ENCODE measurements around the gene MYO3B. TPM values are rescaled to one million over a fixed set of nuclear protein-coding genes. Genes with fewer than 3 reads are reported as not detected.

The MYO3B gene
- total and polyA plus RNA-seq, 2 donors from 2014 or later = 3.5 to 6.4 TPM

- intact Hi-C loops (cut with DNase I) = no loop called here
- no peaks in the 10 kb centered on the region for H3K27me3 ChIP-seq (ENCODE audit: control insufficient read depth, insufficient read depth, low read length)
- no peak overlapping the region for H3K4me3 ChIP-seq (ENCODE audit: low read length in 3 of 3)
- H3K9me3 ChIP-seq (ENCODE audit: control insufficient read depth in 2 of 3, insufficient read depth in 1 of 3, low read length in 3 of 3) = no peaks in the 10 kb centered on the region
- no peak for TF ChIP-seq CTCF (IDR thresholded peaks at IDR 0.05; ENCODE audit: borderline replicate concordance, extremely low read depth, insufficient read depth)
- no peak overlapping the region for H3K9ac ChIP-seq (ENCODE audit: low read length in 3 of 3)
- no peak for DNase-seq
- no peaks in the 10 kb centered on the region for H3K36me3 ChIP-seq (ENCODE audit: control insufficient read depth in 2 of 3, insufficient read depth in 3 of 3, low read length in 3 of 3)
- H3K4me1 ChIP-seq (ENCODE audit: control insufficient read depth in 2 of 3, insufficient read depth in 2 of 3, low read depth in 1 of 3, low read length in 3 of 3) = no peaks in the 10 kb centered on the region
- FAIRE-seq = no peak
- no peak overlapping the region for H3K27ac ChIP-seq (ENCODE audit: low read depth in 2 of 2, low read length in 2 of 2)
Measured at GRCh38 chr2:170284205-170284604, 106.3 kb downstream of the MYO3B start.

- FAIRE-seq (no peak), DNase-seq (no peak)
- intact Hi-C loops (cut with DNase I) = no loop called here
- no peaks in the 10 kb centered on the region for H3K4me1 ChIP-seq (ENCODE audit: control insufficient read depth in 2 of 3, insufficient read depth in 2 of 3, low read depth in 1 of 3, low read length in 3 of 3)
- H3K27me3 ChIP-seq (ENCODE audit: control insufficient read depth, insufficient read depth, low read length) = no peaks in the 10 kb centered on the region
- no peak overlapping the region for H3K4me3 ChIP-seq (ENCODE audit: low read length in 3 of 3)
- no peak for TF ChIP-seq CTCF (IDR thresholded peaks at IDR 0.05; ENCODE audit: borderline replicate concordance, extremely low read depth, insufficient read depth)
- H3K9me3 ChIP-seq (ENCODE audit: control insufficient read depth in 2 of 3, insufficient read depth in 1 of 3, low read length in 3 of 3) = peaks cover 0 to 8% (median 2%) of the 10 kb centered on the region in 3 donors
- no peak overlapping the region for H3K27ac ChIP-seq (ENCODE audit: low read depth in 2 of 2, low read length in 2 of 2)
- no peak overlapping the region for H3K9ac ChIP-seq (ENCODE audit: low read length in 3 of 3)
- no peaks in the 10 kb centered on the region for H3K36me3 ChIP-seq (ENCODE audit: control insufficient read depth in 2 of 3, insufficient read depth in 3 of 3, low read length in 3 of 3)
Measured at GRCh38 chr2:170288859-170289258, 110.9 kb downstream of the MYO3B start.

GRCh38 chr2:170291474-170291873 is 113.5 kb downstream of the MYO3B start:
- Histone ChIP-seq H3K4me1 (ENCODE audit: control insufficient read depth in 2 of 3, insufficient read depth in 2 of 3, low read depth in 1 of 3, low read length in 3 of 3) (no peaks in the 10 kb centered on the region), H3K9ac (ENCODE audit: low read length in 3 of 3) (no peak overlapping the region), H3K27ac (ENCODE audit: low read depth in 2 of 2, low read length in 2 of 2) (no peak overlapping the region), H3K27me3 (ENCODE audit: control insufficient read depth, insufficient read depth, low read length) (no peaks in the 10 kb centered on the region), H3K36me3 (ENCODE audit: control insufficient read depth in 2 of 3, insufficient read depth in 3 of 3, low read length in 3 of 3) (no peaks in the 10 kb centered on the region), H3K9me3 (ENCODE audit: control insufficient read depth in 2 of 3, insufficient read depth in 1 of 3, low read length in 3 of 3) (peaks cover 0 to 8% (median 2%) of the 10 kb centered on the region in 3 donors), H3K4me3 (ENCODE audit: low read length in 3 of 3) (no peak overlapping the region)
- intact Hi-C loops (cut with DNase I) = no loop called here
- FAIRE-seq = no peak
- no peak for TF ChIP-seq CTCF (IDR thresholded peaks at IDR 0.05; ENCODE audit: borderline replicate concordance, extremely low read depth, insufficient read depth)
- no peak for DNase-seq

- Histone ChIP-seq H3K27ac (ENCODE audit: low read depth in 2 of 2, low read length in 2 of 2) (no peak overlapping the region), H3K4me1 (ENCODE audit: control insufficient read depth in 2 of 3, insufficient read depth in 2 of 3, low read depth in 1 of 3, low read length in 3 of 3) (no peaks in the 10 kb centered on the region), H3K9me3 (ENCODE audit: control insufficient read depth in 2 of 3, insufficient read depth in 1 of 3, low read length in 3 of 3) (peaks cover 0 to 8% (median 2%) of the 10 kb centered on the region in 3 donors), H3K27me3 (ENCODE audit: control insufficient read depth, insufficient read depth, low read length) (no peaks in the 10 kb centered on the region), H3K9ac (ENCODE audit: low read length in 3 of 3) (no peak overlapping the region), H3K4me3 (ENCODE audit: low read length in 3 of 3) (no peak overlapping the region), H3K36me3 (ENCODE audit: control insufficient read depth in 2 of 3, insufficient read depth in 3 of 3, low read length in 3 of 3) (no peaks in the 10 kb centered on the region)
- DNase-seq = no peak
- intact Hi-C loops (cut with DNase I) = no loop called here
- no peak for FAIRE-seq
- no peak for TF ChIP-seq CTCF (IDR thresholded peaks at IDR 0.05; ENCODE audit: borderline replicate concordance, extremely low read depth, insufficient read depth)
Measured at GRCh38 chr2:170292415-170292814, 114.5 kb downstream of the MYO3B start.
